ENCODE measurements around the gene ABI3BP. TPM values are rescaled to one million over a fixed set of nuclear protein-coding genes. Genes with fewer than 3 reads are reported as not detected.

Gene ABI3BP
- total RNA-seq (4.8 and 6.2 TPM in 2 replicates), polyA plus RNA-seq (17.5 and 62.9 TPM in 2 replicates), polyA minus RNA-seq (ENCODE audit: low replicate concordance) (11.1 and 15.2 TPM in 2 replicates)
- polyA plus RNA-seq (2012): 15.6 and 80.4 TPM in 2 replicates

GRCh38 chr3:100993309-100993708 lies at the start of gene ABI3BP:
Gene ABI3BP (minus strand): TSS chr3:100993421. CDS start chr3:100993384, 37 bp downstream.
- no peaks in the 10 kb centered on the region for H3K36me3 ChIP-seq (ENCODE audit: control insufficient read depth, insufficient read depth, low read length)
- peak within 1 kb of the TSS; percentile 60 for H3K27ac ChIP-seq (ENCODE audit: insufficient read depth, low read length)
- H3K27me3 ChIP-seq (ENCODE audit: control insufficient read depth, insufficient read depth, low read length): no peaks in the 10 kb centered on the region
- peak within 1 kb of the TSS; percentile 93 for H2AFZ ChIP-seq (ENCODE audit: low read length)
- H4K20me1 ChIP-seq (ENCODE audit: control insufficient read depth, extremely low read depth, insufficient read depth, low read length): no peaks in the 10 kb centered on the region
- H3K4me1 ChIP-seq (ENCODE audit: control insufficient read depth, extremely low read depth, insufficient read depth, low read length): no peaks in the 10 kb centered on the region
- H3K9me3 ChIP-seq (ENCODE audit: control insufficient read depth, insufficient read depth, low read depth, low read length): no peaks in the 10 kb centered on the region
- peak within 1 kb of the TSS; percentile 57 to 66 (median 61) for H3K4me3 ChIP-seq (replicated peaks in 1 of 4; ENCODE audit: control extremely low read depth in 1 of 4, insufficient read depth in 1 of 4, low read depth in 3 of 4, low read length in 4 of 4)
- H3K79me2 ChIP-seq (ENCODE audit: control insufficient read depth, insufficient read depth, low read length): no peaks in the 10 kb centered on the region
- TF ChIP-seq CTCF (conservative IDR thresholded peaks at IDR 0.05 in 1 of 2, IDR thresholded peaks at IDR 0.05 in 1 of 2; ENCODE audit: low read depth in 1 of 2, low read length in 2 of 2) (no peak), EZH2 (IDR thresholded peaks at IDR 0.05; ENCODE audit: low read length, missing control alignments) (no peak)
- DNase-seq (ENCODE audit: low read depth in 2 of 2): peak; percentile 82 to 84
- peak within 1 kb of the TSS; percentile 98 for H3K4me2 ChIP-seq (ENCODE audit: extremely low read depth, insufficient read depth, low read length)
- peak within 1 kb of the TSS; percentile 57 for H3K9ac ChIP-seq (ENCODE audit: insufficient read depth, low read length)

- H4K20me1 ChIP-seq (ENCODE audit: control insufficient read depth, extremely low read depth, insufficient read depth, low read length): no peaks in the 10 kb centered on the region
- no peak overlapping the region for H3K4me2 ChIP-seq (ENCODE audit: extremely low read depth, insufficient read depth, low read length)
- no peak overlapping the region for H2AFZ ChIP-seq (ENCODE audit: low read length)
- peaks cover 12% of the 10 kb centered on the region for H3K4me1 ChIP-seq (ENCODE audit: control insufficient read depth, extremely low read depth, insufficient read depth, low read length)
- no peaks in the 10 kb centered on the region for H3K9me3 ChIP-seq (ENCODE audit: control insufficient read depth, insufficient read depth, low read depth, low read length)
- DNase-seq (ENCODE audit: low read depth in 2 of 2): no peak
- H3K36me3 ChIP-seq (ENCODE audit: control insufficient read depth, insufficient read depth, low read length): no peaks in the 10 kb centered on the region
- H3K27ac ChIP-seq (ENCODE audit: insufficient read depth, low read length): no peak overlapping the region
- no peaks in the 10 kb centered on the region for H3K79me2 ChIP-seq (ENCODE audit: control insufficient read depth, insufficient read depth, low read length)
- no peaks in the 10 kb centered on the region for H3K27me3 ChIP-seq (ENCODE audit: control insufficient read depth, insufficient read depth, low read length)
- TF ChIP-seq CTCF (conservative IDR thresholded peaks at IDR 0.05 in 1 of 2, IDR thresholded peaks at IDR 0.05 in 1 of 2; ENCODE audit: low read depth in 1 of 2, low read length in 2 of 2): no peak
- H3K4me3 ChIP-seq (replicated peaks in 1 of 4; ENCODE audit: control extremely low read depth in 1 of 4, insufficient read depth in 1 of 4, low read depth in 3 of 4, low read length in 4 of 4): no peak overlapping the region
- H3K9ac ChIP-seq (ENCODE audit: insufficient read depth, low read length): no peak overlapping the region
Observed at GRCh38 chr3:101039285-101039684, 46.1 kb upstream of the ABI3BP start.

- DNase-seq (ENCODE audit: low read depth in 2 of 2): no peak
- Histone ChIP-seq H3K4me1 (ENCODE audit: control insufficient read depth, extremely low read depth, insufficient read depth, low read length) (peaks cover 12% of the 10 kb centered on the region), H3K27ac (ENCODE audit: insufficient read depth, low read length) (no peak overlapping the region), H3K79me2 (ENCODE audit: control insufficient read depth, insufficient read depth, low read length) (no peaks in the 10 kb centered on the region), H3K4me2 (ENCODE audit: extremely low read depth, insufficient read depth, low read length) (no peak overlapping the region), H3K9ac (ENCODE audit: insufficient read depth, low read length) (no peak overlapping the region), H4K20me1 (ENCODE audit: control insufficient read depth, extremely low read depth, insufficient read depth, low read length) (no peaks in the 10 kb centered on the region), H3K4me3 (replicated peaks in 1 of 4; ENCODE audit: control extremely low read depth in 1 of 4, insufficient read depth in 1 of 4, low read depth in 3 of 4, low read length in 4 of 4) (no peak overlapping the region), H3K36me3 (ENCODE audit: control insufficient read depth, insufficient read depth, low read length) (no peaks in the 10 kb centered on the region), H3K9me3 (ENCODE audit: control insufficient read depth, insufficient read depth, low read depth, low read length) (no peaks in the 10 kb centered on the region), H3K27me3 (ENCODE audit: control insufficient read depth, insufficient read depth, low read length) (no peaks in the 10 kb centered on the region), H2AFZ (ENCODE audit: low read length) (no peak overlapping the region)
- TF ChIP-seq CTCF (conservative IDR thresholded peaks at IDR 0.05 in 1 of 2, IDR thresholded peaks at IDR 0.05 in 1 of 2; ENCODE audit: low read depth in 1 of 2, low read length in 2 of 2) (no peak), EZH2 (IDR thresholded peaks at IDR 0.05; ENCODE audit: low read length, missing control alignments) (no peak)
Observed at GRCh38 chr3:101038880-101039279, 45.7 kb upstream of the ABI3BP start.

Measured in fibroblast of lung (primary cell).